Measurements from ENCODE around the gene EPHB4. TPM values are rescaled to one million over a fixed set of nuclear protein-coding genes. Genes with fewer than 3 reads are reported as not detected.
A peak's percentile ranks its signal among the peaks of the same experiment; 100 is the strongest.

The EPHB4 gene
- total and polyA plus RNA-seq, 2 of the 8 experiments (the other 6 are each of a cell fraction or from before 2014, with no cell fraction given), result 85.0 to 113 TPM

- Histone ChIP-seq H3K4me3 (ENCODE audit: extremely low read depth in 1 of 4, insufficient read depth in 2 of 4, low read depth in 3 of 4, low read length in 4 of 4) (peak overlapping the region; percentile 88 to 100 (median 92); a peak in 5 of 8 replicates), H4K91ac (replicated peaks; ENCODE audit: insufficient read length, low read length) (no peak overlapping the region), H3K14ac (ENCODE audit: insufficient read length) (no peak overlapping the region), H2AFZ (ENCODE audit: low read length) (no peak overlapping the region), H3K4me2 (ENCODE audit: insufficient read depth in 1 of 2, low read depth in 2 of 2, low read length in 2 of 2) (peak overlapping the region; percentile 90 to 92), H3K36me3 (ENCODE audit: control insufficient read depth in 2 of 4, insufficient read depth in 4 of 4, low read length in 3 of 4) (peaks cover 23 to 41% (median 34%) of the 10 kb centered on the region in 4 experiments; a peak in 7 of 8 replicates), H3K4me1 (replicated peaks in 1 of 4; ENCODE audit: control insufficient read depth in 3 of 4, insufficient read depth in 4 of 4, low read length in 3 of 4) (peaks cover 0 to 13% (median 10%) of the 10 kb centered on the region in 4 experiments; a peak in 6 of 7 replicates), H3K23ac (ENCODE audit: insufficient read length) (no peak overlapping the region), H4K5ac (ENCODE audit: insufficient read length, low read depth, low read length) (no peak overlapping the region), H3K27me3 (replicated peaks in 1 of 4; ENCODE audit: control insufficient read depth in 3 of 4, extremely low read depth in 1 of 4, insufficient read depth in 3 of 4, low read length in 3 of 4) (no peaks in the 10 kb centered on the region), H2BK120ac (replicated peaks; ENCODE audit: low read depth, low read length) (no peak overlapping the region), H2BK15ac (ENCODE audit: low read length) (no peak overlapping the region), H2BK5ac (ENCODE audit: low read depth, low read length) (0 out of 2 replicates have a peak overlapping the region, but pooled peaks have one; percentile 35), H3K4ac (replicated peaks; ENCODE audit: insufficient read length, low read depth, low read length) (no peak overlapping the region), H3K79me2 (ENCODE audit: control insufficient read depth in 1 of 2, insufficient read depth in 2 of 2, low read length in 2 of 2) (peaks cover 7 to 38% of the 10 kb centered on the region in 2 experiments), H3K9ac (replicated peaks in 1 of 4; ENCODE audit: extremely low read depth in 1 of 4, low read depth in 3 of 4, low read length in 3 of 4) (no peak overlapping the region), H3K23me2 (ENCODE audit: low read depth, low read length) (peaks cover 15% of the 10 kb centered on the region; the same call in 1 of the 2 replicates), H3K56ac (replicated peaks; ENCODE audit: insufficient read length, low read depth, low read length) (no peak overlapping the region), H3K27ac (ENCODE audit: low read depth, low read length) (no peak overlapping the region), H2BK20ac (ENCODE audit: low read length) (no peak overlapping the region), H2AK5ac (ENCODE audit: low read depth, low read length) (no peak overlapping the region), H3K79me1 (ENCODE audit: low read depth, low read length) (peaks cover 5% of the 10 kb centered on the region; the same call in 1 of the 2 replicates), H2BK12ac (ENCODE audit: low read depth, low read length) (0 out of 2 replicates have a peak overlapping the region, but pooled peaks have one; percentile 27), H3K9me3 (ENCODE audit: insufficient read depth in 2 of 2, low read depth in 1 of 2, low read length in 1 of 2) (no peaks in the 10 kb centered on the region), H4K20me1 (replicated peaks in 1 of 2; ENCODE audit: control insufficient read depth in 1 of 2, insufficient read depth in 2 of 2, low read length in 2 of 2) (peaks cover 14 to 25% of the 10 kb centered on the region in 2 experiments), H3K18ac (ENCODE audit: extremely low read depth, low read length) (no peak overlapping the region), H4K8ac (ENCODE audit: extremely low read depth, insufficient read depth, low read length) (no peak overlapping the region; the same call in 1 of the 2 replicates)
- POLR2A ChIA-PET (ENCODE audit: partially characterized antibody), result interaction anchor here (1.1 to 6.5 kb wide), 9 partner anchors 8 to 120 kb away, joined by 3 to 76 read pairs (median 5); partner anchors contain the start of genes POP7, SLC12A9 and SRRT
- 89% methylated on average over 10 of the region's 18 CpGs; no CpG with 5 or more reads in 1 of the 2 experiments for WGBS, 2 experiments (ENCODE audit: extremely low coverage in 1 of 2, insufficient coverage in 1 of 2, insufficient read length in 1 of 2, insufficient replicate concordance in 2 of 2, low coverage in 1 of 2, low lambda C conversion rate in 2 of 2, missing lambda C conversion rate in 1 of 2)
- TF ChIP-seq SRF (IDR thresholded peaks at IDR 0.05; ENCODE audit: low read depth, low read length), result no peak
- no peak for TF ChIP-seq E2F6 (IDR thresholded peaks at IDR 0.05)
- no peak for TF ChIP-seq NRF1 (IDR thresholded peaks at IDR 0.05; ENCODE audit: low read depth, low read length)
- TF ChIP-seq FOSL1 (IDR thresholded peaks at IDR 0.05; ENCODE audit: insufficient read depth, low read depth, low read length), result no peak
- TF ChIP-seq SUZ12 (IDR thresholded peaks at IDR 0.05; ENCODE audit: low read length), result no peak
- CTCF ChIA-PET (ENCODE audit: partially characterized antibody), result interaction anchor here (0.6 to 5.2 kb wide), 9 partner anchors 9 to 119 kb away, joined by 3 to 48 read pairs (median 5); partner anchors contain the start of genes POP7 and SLC12A9
- DNase-seq (ENCODE audit: low read depth in 1 of 2, low spot score in 2 of 2), result no peak
- no peak for FAIRE-seq
Measured at GRCh38 chr7:100824499-100825214, 2.7 kb downstream of the EPHB4 start.

All from H1 (cell line).